Raji (cell line): ENCODE data around the gene TGM4.

Experiments
- POLR2A ChIP-seq: IDR thresholded peaks from 2 replicates; pipeline ENCODE4 v1.6.1; 2011; ENCODE audit warnings: low read depth, low read length, control low read depth; ENCODE audit not compliant: insufficient read depth

The TGM4 gene

GRCh38 chr3:44954304-44954703 lies 79.9 kb downstream of the TGM4 start:
- TF ChIP-seq POLR2A, result no peak

- no peak for TF ChIP-seq POLR2A
These were observed 80.6 kb downstream of the TGM4 start for GRCh38 chr3:44954962-44955361.

GRCh38 chr3:44955917-44956316 lies 81.5 kb downstream of the TGM4 start:
- no peak for TF ChIP-seq POLR2A

DNA sequence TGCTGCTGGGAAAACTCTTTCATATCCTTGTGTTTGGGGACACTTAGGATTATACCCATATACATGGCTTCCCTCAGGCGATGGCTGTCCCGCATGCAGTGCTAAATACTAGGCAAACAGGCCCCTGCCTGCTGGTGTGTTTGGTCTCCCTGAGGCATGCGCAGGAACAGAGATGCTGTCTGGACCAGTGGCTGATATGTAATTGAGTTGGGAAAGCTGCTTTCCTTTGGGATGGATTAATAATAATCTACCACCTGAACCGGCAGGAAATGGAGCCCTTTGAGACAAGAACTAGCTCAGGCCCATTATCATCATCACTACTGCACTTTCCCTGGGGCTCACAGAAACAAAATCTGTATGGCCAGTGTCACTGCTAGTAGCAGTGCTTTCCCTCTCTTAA lies 83.6 kb downstream of the TGM4 start:
- no peak for TF ChIP-seq POLR2A

- no peak for TF ChIP-seq POLR2A
These were observed 84.0 kb downstream of the TGM4 start for GRCh38 chr3:44958386-44958785.

DNA sequence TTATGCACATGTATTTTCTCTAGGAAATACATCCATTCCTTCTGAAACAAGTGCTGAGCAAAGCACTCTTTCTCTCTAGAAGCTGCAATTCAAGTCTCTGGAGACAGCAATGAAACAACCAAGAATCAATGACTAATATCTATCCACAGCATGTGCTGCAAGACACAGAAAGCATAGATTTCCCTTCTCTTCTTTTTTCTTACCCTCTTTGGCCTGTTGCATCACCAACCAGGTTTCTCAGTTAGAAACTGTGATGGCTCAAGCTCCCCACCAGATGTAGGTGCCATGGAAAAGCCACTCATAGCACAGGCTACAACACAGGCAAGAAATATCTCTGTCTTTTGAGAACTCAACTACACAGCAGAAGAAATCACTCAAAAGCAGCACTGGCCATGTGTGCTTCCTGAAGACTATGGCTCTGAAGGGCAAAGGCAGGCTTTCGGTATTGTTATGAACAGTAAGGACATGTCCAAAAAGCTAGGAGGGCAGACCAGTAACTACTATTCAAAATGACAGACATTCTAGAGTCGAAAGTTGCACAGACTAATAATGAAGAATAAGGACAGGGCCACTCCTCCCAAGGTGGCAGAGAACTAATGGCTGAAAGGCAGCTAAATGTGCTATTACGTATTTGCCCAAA lies 86.1 kb downstream of the TGM4 start:
- TF ChIP-seq POLR2A, result no peak

GRCh38 chr3:44961888-44962287 lies 87.5 kb downstream of the TGM4 start:
- TF ChIP-seq POLR2A, result no peak

- no peak for TF ChIP-seq POLR2A
These were observed 88.4 kb downstream of the TGM4 start for GRCh38 chr3:44962621-44963393.

DNA sequence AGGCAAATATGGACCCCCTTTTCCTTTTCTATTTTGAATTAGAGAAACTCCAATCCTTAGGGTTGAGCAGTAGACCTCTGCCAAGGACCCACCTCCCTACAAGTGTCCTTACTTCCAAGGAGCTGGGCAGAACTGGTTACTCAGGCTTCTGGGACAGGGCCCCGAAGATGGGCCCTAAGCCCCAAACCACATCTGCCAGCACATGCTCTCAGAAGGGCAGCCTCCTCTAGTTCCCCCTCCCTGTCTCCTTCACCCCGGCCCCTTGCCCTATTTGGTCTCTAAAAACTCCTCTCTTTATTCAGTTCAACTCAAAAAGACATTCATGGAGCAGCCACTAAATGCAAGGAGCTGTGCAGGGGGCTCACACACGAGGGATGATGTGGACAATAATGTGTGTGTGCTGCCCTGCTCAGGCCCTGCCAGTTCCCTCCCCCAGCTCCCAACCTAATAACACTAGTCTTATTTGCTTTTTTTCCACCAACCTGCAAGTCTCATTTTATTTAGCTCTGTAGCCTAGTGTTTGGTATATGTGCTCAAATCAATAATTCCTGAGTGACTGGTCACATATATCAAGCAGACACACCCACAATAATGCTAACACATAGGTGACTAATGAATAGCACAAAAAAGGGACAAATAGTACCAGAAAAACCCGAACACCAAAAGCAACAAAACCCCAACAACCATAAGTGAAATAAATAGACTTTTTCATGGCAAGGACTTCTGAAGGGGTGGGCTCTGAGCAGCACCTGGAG lies 89.3 kb downstream of the TGM4 start:
- TF ChIP-seq POLR2A, result no peak
